ENCODE measurements around the gene IFITM10.
A peak's percentile ranks its signal among the peaks of the same experiment; 100 is the strongest.

The IFITM10 gene

GRCh38 chr11:1754376-1755150 lies 4.2 kb upstream of the IFITM10 start:
- FAIRE-seq (no peak), DNase-seq (ENCODE audit: insufficient read length, low spot score) (no peak)
- no peak for TF ChIP-seq POLR2A (IDR thresholded peaks at IDR 0.05; ENCODE audit: low read depth, low read length)

- FAIRE-seq = no peak
- no peak for TF ChIP-seq POLR2A (IDR thresholded peaks at IDR 0.05; ENCODE audit: low read depth, low read length)
- no peak for DNase-seq (ENCODE audit: insufficient read length, low spot score)
Measured at GRCh38 chr11:1753929-1754305, 3.5 kb upstream of the IFITM10 start.

- FAIRE-seq (no peak), DNase-seq (ENCODE audit: insufficient read length, low spot score) (no peak)
- TF ChIP-seq POLR2A (IDR thresholded peaks at IDR 0.05; ENCODE audit: low read depth, low read length) = no peak
Measured at GRCh38 chr11:1753229-1753928, 3.0 kb upstream of the IFITM10 start.

- TF ChIP-seq POLR2A (IDR thresholded peaks at IDR 0.05; ENCODE audit: low read depth, low read length) = no peak
- no peak for DNase-seq (ENCODE audit: insufficient read length, low spot score)
- no peak for FAIRE-seq
Measured at GRCh38 chr11:1752907-1753228, 2.5 kb upstream of the IFITM10 start.

- TF ChIP-seq POLR2A (IDR thresholded peaks at IDR 0.05; ENCODE audit: low read depth, low read length) = no peak
- DNase-seq (ENCODE audit: insufficient read length, low spot score) (no peak), FAIRE-seq (no peak)
Measured at GRCh38 chr11:1751999-1752906, 1.9 kb upstream of the IFITM10 start.

DNA sequence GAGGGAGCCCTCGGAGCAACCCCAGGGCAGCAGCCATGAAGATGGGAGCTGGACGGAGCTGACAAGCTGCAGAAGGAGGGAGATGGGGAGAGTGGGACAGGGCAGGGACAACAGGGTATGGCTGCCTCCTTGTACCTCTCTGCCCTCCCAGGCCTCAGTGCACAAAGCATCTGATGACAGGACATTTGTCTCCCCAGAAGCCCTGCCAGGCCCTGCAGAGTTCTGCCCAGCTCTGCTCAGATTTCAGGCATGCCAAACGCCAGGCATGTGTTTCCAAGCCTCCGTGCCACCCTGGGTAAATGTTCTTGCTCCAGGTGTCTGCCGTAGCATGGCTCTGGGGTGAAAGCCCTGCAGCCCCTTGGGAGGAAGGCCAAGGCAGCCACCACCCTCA lies 1.1 kb upstream of the IFITM10 start:
- DNase-seq (ENCODE audit: insufficient read length, low spot score) (no peak), FAIRE-seq (no peak)
- no peak for TF ChIP-seq POLR2A (IDR thresholded peaks at IDR 0.05; ENCODE audit: low read depth, low read length)

- FAIRE-seq = no peak
- TF ChIP-seq POLR2A (IDR thresholded peaks at IDR 0.05; ENCODE audit: low read depth, low read length) = 0 out of 2 replicates have a peak, but pooled peaks have one; percentile 1
- no peak for DNase-seq (ENCODE audit: insufficient read length, low spot score)
Measured at GRCh38 chr11:1750840-1751530, 590 bp upstream of the IFITM10 start.

DNA sequence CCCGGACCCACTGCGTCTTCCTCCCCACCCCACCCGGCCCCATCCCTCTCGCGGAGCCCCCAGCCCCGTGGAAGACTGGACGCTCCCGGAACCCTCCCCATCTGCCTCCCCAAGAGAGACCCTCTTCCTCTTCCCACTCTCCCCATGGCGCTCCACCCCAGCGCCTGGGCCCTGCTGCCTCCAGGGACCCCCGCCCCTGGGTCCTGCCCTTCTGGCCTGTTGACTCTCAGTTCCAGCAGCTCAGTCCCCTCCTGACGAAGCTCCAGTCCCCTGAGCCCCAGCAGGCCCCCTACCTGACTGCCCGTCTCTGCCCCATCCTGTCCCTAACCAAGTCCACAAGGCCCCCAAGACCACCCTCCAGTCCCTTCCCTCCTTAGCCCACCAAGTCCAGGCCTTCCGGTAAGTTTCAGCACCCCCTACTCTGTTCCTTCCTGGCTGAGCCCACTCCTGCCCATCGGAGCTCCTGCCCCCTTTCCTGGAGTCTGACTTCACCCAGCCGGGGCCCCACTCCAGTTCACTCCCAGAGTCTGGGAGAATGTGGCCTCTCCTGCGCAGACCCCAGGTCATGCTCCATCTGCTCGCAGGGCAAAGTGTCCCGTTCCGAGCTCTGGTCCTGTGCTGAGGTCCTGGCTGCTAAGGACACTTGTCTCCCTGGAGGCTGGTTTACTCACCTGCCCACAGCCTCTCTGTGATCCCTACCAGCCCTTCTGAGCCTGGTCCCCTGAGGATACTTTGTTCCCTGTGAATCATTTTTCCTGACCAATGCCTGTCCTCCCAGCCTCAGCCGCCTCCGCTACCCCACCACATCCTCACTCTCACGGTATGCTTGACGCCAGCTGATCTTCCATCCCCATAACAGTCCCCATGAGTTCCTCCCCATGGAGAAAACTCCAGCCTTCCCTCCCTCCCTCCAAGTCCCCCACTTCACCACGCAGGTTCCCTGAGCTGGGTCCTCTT lies 722 bp downstream of the IFITM10 start:
- DNase-seq (ENCODE audit: insufficient read length, low spot score) = peak; percentile 98
- no peak for FAIRE-seq
- 0 out of 2 replicates have a peak, but pooled peaks have one; percentile 5 for TF ChIP-seq POLR2A (IDR thresholded peaks at IDR 0.05; ENCODE audit: low read depth, low read length)

DNA sequence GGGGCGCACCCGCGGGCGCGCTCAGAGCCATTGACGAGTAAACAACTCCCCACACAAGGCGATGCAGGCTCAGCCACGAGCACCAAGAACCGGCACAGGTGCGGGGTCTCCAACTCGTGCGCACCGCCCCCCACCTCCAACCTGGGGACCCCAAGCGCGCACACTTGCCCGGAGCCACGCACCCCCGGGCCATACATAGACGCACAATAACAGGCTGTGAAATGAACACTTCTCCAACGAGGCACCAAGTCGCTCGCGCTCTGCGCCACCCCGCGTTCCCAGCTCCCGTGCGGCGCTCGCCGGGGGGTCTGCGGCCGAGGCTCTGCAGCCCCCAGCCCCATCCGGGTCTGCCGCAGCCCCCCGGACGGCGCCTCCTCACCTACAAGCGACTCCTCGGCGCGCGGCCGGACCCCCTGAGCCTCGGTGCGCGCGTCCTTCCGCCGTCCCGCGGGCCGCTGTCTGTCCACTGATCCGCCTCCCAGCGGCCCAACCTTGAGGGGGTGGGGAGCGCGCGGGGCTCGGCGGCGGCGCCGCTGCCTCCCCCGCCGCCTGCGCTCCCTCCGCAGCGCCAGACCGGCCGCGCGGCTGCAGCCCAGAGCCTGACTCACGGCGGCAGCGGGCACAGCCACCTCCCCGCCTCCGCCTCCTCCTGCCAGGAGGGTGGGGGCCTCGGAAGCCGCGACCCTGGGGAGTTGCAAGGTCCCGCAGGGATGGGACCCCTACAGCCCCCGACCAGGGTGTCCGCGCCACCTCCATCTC lies 1.6 kb downstream of the IFITM10 start:
- TF ChIP-seq POLR2A (IDR thresholded peaks at IDR 0.05; ENCODE audit: low read depth, low read length) = no peak; the same call in 1 of the 2 replicates
- DNase-seq (ENCODE audit: insufficient read length, low spot score) = peak; percentile 77
- no peak for FAIRE-seq

DNA sequence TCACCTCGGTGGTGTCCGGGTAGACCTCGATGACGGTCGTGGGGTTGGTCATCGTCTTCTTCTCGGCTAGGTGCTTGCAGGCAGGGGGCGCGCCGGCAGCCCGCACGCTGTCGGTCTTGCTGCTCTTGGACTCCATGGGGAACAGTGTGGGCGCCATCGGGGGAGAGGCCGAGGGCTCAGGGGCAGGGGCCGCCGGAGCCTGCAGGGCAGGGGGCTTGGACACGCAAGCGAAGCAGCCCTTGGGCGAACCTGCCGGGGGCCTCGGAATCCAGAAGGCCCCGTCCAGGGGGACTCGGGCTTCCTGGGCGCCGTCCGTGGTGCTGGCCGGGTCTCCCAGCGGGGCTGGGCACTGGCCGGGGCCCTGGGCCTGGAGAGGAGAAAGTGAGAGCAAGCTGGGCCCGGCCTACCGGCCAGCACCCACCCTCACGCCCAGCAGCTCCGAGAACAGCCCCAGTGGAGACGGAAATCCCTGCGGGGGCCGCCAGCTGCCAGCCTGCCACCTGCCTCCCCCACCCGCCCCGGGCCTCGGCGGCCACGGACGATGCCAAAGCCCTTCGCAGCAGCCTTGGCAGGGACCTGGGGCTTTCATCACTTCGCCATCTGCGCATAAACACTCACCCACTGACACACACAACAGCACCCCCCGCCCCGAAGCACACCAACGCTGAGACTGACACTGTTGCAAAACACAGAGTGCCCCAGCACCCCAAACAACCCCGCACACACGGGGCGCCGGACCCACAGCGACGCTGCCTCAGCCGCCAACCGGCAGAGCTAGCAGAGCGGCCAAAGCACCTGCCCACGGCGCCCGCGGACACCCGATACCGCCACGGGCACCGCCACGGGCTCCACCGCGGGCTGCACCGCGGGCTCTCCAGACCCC lies 2.4 kb downstream of the IFITM10 start:
- no peak for FAIRE-seq
- TF ChIP-seq POLR2A (IDR thresholded peaks at IDR 0.05; ENCODE audit: low read depth, low read length) = no peak

More for the DNA sequence above, 2.4 kb downstream of the IFITM10 start:
- no peak for DNase-seq (ENCODE audit: insufficient read length, low spot score)

Data from H54 (cell line).